Adrenal gland (tissue), 12 donors: ENCODE measurements around the gene CAPN7. TPM values are rescaled to one million over a fixed set of nuclear protein-coding genes. Genes with fewer than 3 reads are reported as not detected.

ENCODE experiments used
- DNase-seq, 7 donors: peaks; one replicate each; pipeline ENCODE4 v3.0.0-alpha.2; 2019 to 2020
- H3K27ac ChIP-seq, 5 donors: fragments of 200-600 bp; sonication (generic) in 4 of 5; 1 replicate in 3 of 5; 2 replicates in 2 of 5; pipeline versions ENCODE4 v1.5.1 to v1.8.0; 2016 to 2020; ENCODE audit warnings: mild to moderate bottlenecking in 1 of 5
- H3K27me3 ChIP-seq: fragments of 200-600 bp; 2 replicates; pipeline ENCODE4 v1.8.0; 2021
- H3K36me3 ChIP-seq, 2 donors: fragments of 200-600 bp; replicated peaks in 1 of 2; 1 replicate in 1 of 2; 2 replicates in 1 of 2; pipeline versions ENCODE4 v1.5.1 to v1.8.0; 2018 to 2022
- H3K4me1 ChIP-seq, 2 donors: fragments of 200-600 bp; replicated peaks in 1 of 2; 1 replicate in 1 of 2; 2 replicates in 1 of 2; pipeline versions ENCODE4 v1.5.1 to v1.8.0; 2018 to 2021
- H3K4me3 ChIP-seq, 4 donors: fragments of 200-600 bp; sonication (generic) in 3 of 4; one replicate each; pipeline ENCODE4 v1.5.1; 2016 to 2018
- H3K9me3 ChIP-seq, 3 donors: fragments of 200-600 bp; sonication (generic) in 1 of 3; replicated peaks in 1 of 3; 1 replicate in 2 of 3; 2 replicates in 1 of 3; pipeline versions ENCODE4 v1.5.1 to v1.8.0; 2016 to 2021
- CTCF ChIP-seq, 6 experiments: fragments of 450-650 bp in 4 of 6; fragments of 200-600 bp in 2 of 6; sonication (generic) in 1 of 6; IDR thresholded peaks; 1 replicate in 5 of 6; 2 replicates in 1 of 6; pipeline versions ENCODE4 v1.5.1 to v1.8.0; 2016 to 2021; ENCODE audit warnings: antibody characterized with exemption in 6 of 6, mild to moderate bottlenecking in 2 of 6, moderate library complexity in 1 of 6
- POLR2A ChIP-seq, 2 donors: fragments of 450-650 bp; IDR thresholded peaks; one replicate each; pipeline ENCODE4 v1.6.1; 2017; ENCODE audit warnings: antibody characterized with exemption in 2 of 2, mild to moderate bottlenecking in 2 of 2, moderate library complexity in 1 of 2
- WGBS, 4 donors: extraction: QIAGEN DNeasy Blood & Tissue Kit in 2 of 4; methylation state at CpG; one replicate each; pipeline versions ENCODE4 v1.1.5 to v1.1.7; 2013 to 2017; 5-methylcytosine and 5-hydroxymethylcytosine counted together
- intact Hi-C, 2 donors: fragments of 100-400 bp; cut with DNase I; formaldehyde crosslinking; loops; one replicate each; pipeline versions ENCODE4 v1.14.1 to v1.15.0; 2022 to 2023
- polyA plus RNA-seq, 3 donors: library from polyadenylated mRNA; stranded (reverse); fragments of 200-250 nt in 2 of 3; fragments of 350-450 nt in 1 of 3; fragmentation: Illumina TruSeq in 1 of 3; extraction: RNeasy Lipid Tissue Mini Kit (QIAGEN cat#74804) in 1 of 3; gene quantifications; one replicate each; pipeline ENCODE4 v1.2.3, GENCODE V29; 2013 to 2014
- total RNA-seq, 9 donors: library from RNA; depleted of rRNA in 4 of 9; stranded (reverse); fragments of >200 nt in 4 of 9; fragments of 120-200 nt in 1 of 9; fragmentation: NEBNext Ultra II Directional in 1 of 9; extraction: Animal tissue kit (Norgen Biotek cat#: 25700) in 1 of 9; gene quantifications; one replicate each; pipeline versions ENCODE4 v1.1.0 to v1.2.4, GENCODE V29; 2013 to 2023
- donor health status: healthy with polysubstance abuse.
- donor health status: Bipolar disorder and iron deficiency.
- donor health status: DM: yes; HTN: yes; CAD: no.
- donor health status: DM: no; HTN: no; CAD: no.
- donor health status: DM: no; HTN: no; CAD: no.
- donor health status: DM: yes; HTN: yes; CAD: no.

Gene CAPN7
- total and polyA plus RNA-seq, 12 donors = 14.4 to 54.9 (median 36.5) TPM

- intact Hi-C loops = no loop called here
- 81 to 94% (median 93%) methylated on average over 10 of the region's 10 CpGs for WGBS, 4 donors
- TF ChIP-seq CTCF (IDR thresholded peaks at IDR 0.05) = no peak
- no peak for TF ChIP-seq POLR2A (IDR thresholded peaks at IDR 0.05)
- H3K27me3 ChIP-seq = no peaks in the 10 kb centered on the region
- peaks cover 49 to 93% of the 10 kb centered on the region in 2 donors for H3K4me1 ChIP-seq
- peak overlapping the region; percentile 63 to 95 (median 69) for H3K27ac ChIP-seq
- H3K36me3 ChIP-seq = peaks cover 0 to 7% of the 10 kb centered on the region in 2 donors
- peak in 1 of 7 donors; percentile 17 for DNase-seq
- H3K4me3 ChIP-seq = no peak overlapping the region
- H3K9me3 ChIP-seq = no peaks in the 10 kb centered on the region
Observed at GRCh38 chr3:15288331-15289035, 82.4 kb downstream of the CAPN7 start.

GRCh38 chr3:15289661-15290060, 83.6 kb downstream of the CAPN7 start:
- peaks cover 49 to 93% of the 10 kb centered on the region in 2 donors for H3K4me1 ChIP-seq
- peak overlapping the region in 4 of 5 donors; percentile 87 to 95 (median 92) for H3K27ac ChIP-seq
- TF ChIP-seq CTCF (IDR thresholded peaks at IDR 0.05) = no peak
- TF ChIP-seq POLR2A (IDR thresholded peaks at IDR 0.05) = no peak
- H3K4me3 ChIP-seq = no peak overlapping the region
- intact Hi-C loops = no loop called here
- H3K36me3 ChIP-seq = peaks cover 0 to 7% of the 10 kb centered on the region in 2 donors
- 70 to 92% (median 82%) methylated on average over 1 of the region's 1 CpG for WGBS, 4 donors
- no peaks in the 10 kb centered on the region for H3K9me3 ChIP-seq
- DNase-seq = no peak
- no peaks in the 10 kb centered on the region for H3K27me3 ChIP-seq

GRCh38 chr3:15290736-15291135, 84.7 kb downstream of the CAPN7 start:
- no peaks in the 10 kb centered on the region for H3K9me3 ChIP-seq
- DNase-seq = peak in 1 of 7 donors; percentile 15
- intact Hi-C loops = no loop called here
- no peaks in the 10 kb centered on the region for H3K27me3 ChIP-seq
- TF ChIP-seq CTCF (IDR thresholded peaks at IDR 0.05) (no peak), POLR2A (IDR thresholded peaks at IDR 0.05) (no peak)
- no peak overlapping the region for H3K4me3 ChIP-seq
- peaks cover 51 to 93% of the 10 kb centered on the region in 2 donors for H3K4me1 ChIP-seq
- WGBS, 4 donors = 73 to 77% (median 76%) methylated on average over 3 of the region's 3 CpGs
- peak overlapping the region; percentile 2 to 98 (median 92) for H3K27ac ChIP-seq
- H3K36me3 ChIP-seq = peaks cover 0 to 7% of the 10 kb centered on the region in 2 donors

GRCh38 chr3:15291589-15292541, 85.8 kb downstream of the CAPN7 start:
- peaks cover 53 to 95% of the 10 kb centered on the region in 2 donors for H3K4me1 ChIP-seq
- TF ChIP-seq POLR2A (IDR thresholded peaks at IDR 0.05) (no peak), CTCF (IDR thresholded peaks at IDR 0.05) (no peak)
- no peaks in the 10 kb centered on the region for H3K36me3 ChIP-seq
- H3K9me3 ChIP-seq = no peaks in the 10 kb centered on the region
- no peak overlapping the region for H3K4me3 ChIP-seq
- no peaks in the 10 kb centered on the region for H3K27me3 ChIP-seq
- peak overlapping the region; percentile 76 to 98 (median 92) for H3K27ac ChIP-seq
- 34 to 46% (median 37%) methylated on average over 4 to 6 of the region's 6 CpGs for WGBS, 4 donors
- DNase-seq = peak in 1 of 7 donors; percentile 27
- intact Hi-C loops = no loop called here
